ENCODE measurements around the gene EFNB2.

DNA sequence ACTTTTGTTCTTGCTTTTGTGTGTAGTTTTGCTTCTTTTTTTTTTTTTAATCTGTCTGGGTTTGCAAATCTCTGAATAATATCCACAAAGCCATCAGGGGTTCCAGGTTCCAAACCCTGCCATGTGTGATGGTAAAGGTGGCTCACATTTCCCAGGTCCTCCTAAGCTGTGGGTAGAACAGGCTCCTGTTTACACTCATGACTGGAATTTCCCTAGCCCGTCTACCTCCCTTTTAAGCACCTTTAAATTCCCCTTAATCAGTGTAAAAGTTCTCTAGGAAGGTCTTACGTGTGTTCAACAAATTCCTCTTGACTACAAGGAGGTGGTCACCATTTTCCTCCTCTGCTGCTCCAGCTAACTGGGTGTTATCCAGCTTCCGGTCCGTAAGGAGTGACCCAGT is 62.8 kb downstream of the EFNB2 start:
- no peak for TF ChIP-seq POLR2AphosphoS5 (IDR thresholded peaks at IDR 0.05; ENCODE audit: low read depth)
- TF ChIP-seq, protein P1, sequence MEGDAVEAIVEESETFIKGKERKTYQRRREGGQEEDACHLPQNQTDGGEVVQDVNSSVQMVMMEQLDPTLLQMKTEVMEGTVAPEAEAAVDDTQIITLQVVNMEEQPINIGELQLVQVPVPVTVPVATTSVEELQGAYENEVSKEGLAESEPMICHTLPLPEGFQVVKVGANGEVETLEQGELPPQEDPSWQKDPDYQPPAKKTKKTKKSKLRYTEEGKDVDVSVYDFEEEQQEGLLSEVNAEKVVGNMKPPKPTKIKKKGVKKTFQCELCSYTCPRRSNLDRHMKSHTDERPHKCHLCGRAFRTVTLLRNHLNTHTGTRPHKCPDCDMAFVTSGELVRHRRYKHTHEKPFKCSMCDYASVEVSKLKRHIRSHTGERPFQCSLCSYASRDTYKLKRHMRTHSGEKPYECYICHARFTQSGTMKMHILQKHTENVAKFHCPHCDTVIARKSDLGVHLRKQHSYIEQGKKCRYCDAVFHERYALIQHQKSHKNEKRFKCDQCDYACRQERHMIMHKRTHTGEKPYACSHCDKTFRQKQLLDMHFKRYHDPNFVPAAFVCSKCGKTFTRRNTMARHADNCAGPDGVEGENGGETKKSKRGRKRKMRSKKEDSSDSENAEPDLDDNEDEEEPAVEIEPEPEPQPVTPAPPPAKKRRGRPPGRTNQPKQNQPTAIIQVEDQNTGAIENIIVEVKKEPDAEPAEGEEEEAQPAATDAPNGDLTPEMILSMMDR (IDR thresholded peaks at IDR 0.05; ENCODE audit: insufficient read depth, low read length) = no peak

All from HL-60 (cell line).